Measurements from ENCODE around the gene HS1BP3. TPM values are rescaled to one million over a fixed set of nuclear protein-coding genes. Genes with fewer than 3 reads are reported as not detected.

HS1BP3 gene
- total RNA-seq, 1 experiment from 2014 or later, result 12.1 TPM

DNA sequence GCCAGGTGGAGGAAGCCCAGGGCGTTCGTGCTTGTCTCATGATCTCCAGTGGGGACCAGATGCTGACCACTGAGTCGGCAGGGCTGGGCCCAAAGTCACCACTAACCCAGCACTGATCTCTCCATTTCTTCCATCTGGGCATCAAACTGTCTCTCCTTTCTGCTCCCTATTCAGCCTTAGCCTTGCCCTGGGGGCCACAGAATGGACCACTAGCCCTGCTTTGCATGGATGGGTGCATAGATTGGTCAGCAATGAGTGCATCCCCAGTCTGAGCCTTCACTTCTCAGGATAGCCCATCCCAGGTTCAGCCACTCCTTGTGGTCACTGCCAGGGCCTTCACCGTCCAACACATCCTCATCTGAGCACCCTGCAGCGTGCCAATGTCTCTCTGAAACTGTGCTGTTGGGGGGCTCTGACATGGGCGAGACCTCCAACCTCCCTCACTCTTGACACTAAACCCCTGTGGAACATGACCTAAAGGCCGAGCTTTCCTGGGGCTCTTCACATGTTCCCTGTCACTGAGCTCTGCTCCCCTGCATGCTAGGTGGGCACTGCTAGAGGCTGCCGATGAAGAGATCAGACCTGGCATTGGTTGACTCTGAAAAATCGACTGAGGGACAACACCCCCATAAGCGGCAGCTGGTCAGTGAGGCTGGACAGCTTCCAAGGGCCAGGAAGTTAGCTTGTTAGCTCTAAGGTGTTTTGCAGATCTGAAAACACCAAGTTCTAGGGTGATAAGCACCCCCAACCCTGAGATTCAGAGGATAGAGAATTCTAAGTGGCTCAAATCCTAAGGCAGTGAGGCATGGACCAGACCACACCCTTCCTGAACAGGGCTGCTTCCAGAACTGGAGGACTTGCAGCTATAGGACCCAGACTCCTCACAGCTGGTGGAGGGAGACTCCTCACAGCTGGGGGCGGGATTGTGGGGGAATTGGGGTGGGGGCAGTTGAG lies 61.7 kb downstream of the HS1BP3 start:
- no peak for DNase-seq (ENCODE audit: low read depth)

DNA sequence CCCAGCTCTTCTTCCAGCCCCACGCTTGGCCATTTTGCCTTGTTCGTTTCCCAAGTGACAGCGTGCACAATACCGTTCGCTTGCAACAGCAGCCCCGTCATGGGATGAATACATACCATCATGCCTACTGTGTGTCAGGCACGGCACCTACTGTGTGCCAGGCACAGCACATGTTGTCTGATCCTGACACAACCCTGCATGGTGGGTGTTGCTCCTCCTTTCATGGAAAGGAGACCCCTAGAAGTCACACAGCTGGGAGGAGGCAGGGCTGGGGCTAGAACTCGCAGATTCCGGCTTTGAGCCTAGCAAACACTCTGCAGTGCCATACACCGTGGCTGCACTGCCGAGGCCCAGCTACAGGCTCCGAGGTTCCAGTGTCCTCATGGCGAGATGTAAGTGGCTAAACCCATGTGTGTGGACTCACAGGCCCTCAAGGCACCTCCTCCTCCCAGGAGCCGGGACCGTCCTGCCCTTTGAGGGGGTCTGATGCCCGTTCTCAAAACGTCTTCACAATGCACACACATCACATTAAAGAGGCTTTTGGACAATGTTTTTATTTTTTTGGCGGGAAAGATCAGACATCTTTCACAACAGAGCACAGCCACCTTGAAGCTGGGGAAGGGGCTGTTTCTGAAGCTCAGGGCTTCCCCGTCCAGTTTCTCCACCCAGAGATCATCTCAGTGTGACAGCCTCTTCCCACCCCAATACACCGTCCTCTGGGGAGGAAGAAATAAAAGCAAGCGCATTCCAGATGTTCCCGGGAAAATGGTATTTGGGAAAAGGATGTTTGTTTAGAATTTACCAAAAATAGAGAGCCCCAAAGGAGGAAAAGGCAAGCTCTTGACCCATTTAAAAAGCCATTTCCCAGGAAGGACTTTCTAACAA lies 64.9 kb downstream of the HS1BP3 start:
- no peak for DNase-seq (ENCODE audit: low read depth)

DNA sequence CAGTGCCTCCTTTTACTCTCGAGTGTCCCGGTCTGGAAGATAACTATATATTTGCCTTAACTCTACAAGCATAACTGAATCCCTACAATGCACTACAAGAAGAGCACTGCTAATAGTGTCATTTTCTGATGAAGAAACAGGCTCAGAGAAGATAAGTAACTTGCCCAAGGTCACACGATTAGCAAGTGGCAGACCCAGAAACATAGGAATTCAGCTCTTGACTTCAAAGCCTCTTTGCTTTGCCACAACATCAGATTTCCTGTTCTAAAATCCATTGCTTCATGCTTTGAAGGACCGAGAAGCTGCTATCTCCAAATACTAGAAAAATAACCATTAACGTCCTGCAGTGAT lies 65.6 kb downstream of the HS1BP3 start:
- DNase-seq (ENCODE audit: low read depth), result no peak

- DNase-seq (ENCODE audit: low read depth), result peak; percentile 99
Measured at GRCh38 chr2:20584399-20585358, 66.2 kb downstream of the HS1BP3 start.

DNA sequence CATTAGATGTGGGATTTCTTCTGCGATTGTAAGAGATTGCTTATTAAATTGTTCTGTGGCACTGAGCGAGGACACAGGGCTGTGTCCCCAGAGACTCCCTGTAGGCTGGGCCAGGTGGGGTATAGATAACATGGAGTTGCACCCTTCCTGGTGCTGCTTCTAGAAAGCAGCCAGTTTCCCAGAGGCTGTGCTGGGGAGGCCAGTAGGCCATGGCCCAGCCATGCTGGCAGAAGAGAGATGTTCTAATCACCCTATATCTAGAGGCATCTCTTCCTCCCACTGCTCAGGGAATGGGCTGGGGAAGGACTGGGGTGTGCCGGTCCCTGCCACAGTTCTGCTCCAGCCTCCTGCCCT lies 66.9 kb downstream of the HS1BP3 start:
- no peak for DNase-seq (ENCODE audit: low read depth)

DNA sequence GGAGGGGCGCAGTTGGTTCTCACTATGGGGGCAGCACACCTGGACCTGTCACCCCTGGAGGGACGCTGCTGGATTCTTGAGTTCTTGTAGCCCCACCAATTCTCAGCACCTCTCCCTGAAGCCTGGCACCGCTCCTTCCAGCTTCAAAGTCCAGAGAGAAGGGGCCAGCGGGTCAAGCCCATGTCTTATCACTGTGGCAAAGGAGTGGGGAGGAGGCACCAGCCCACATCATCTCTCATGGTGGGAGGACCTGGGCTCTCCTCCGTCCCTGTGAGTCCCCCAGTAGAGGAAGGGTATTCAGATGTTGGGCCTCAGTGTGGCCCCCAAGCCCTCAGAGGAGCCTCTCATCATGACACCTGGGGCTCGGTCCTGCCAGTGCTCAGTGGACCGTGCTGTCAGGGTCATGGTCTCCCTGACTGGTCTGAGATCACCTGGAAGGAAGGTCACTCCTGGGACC lies 67.4 kb downstream of the HS1BP3 start:
- DNase-seq (ENCODE audit: low read depth), result no peak

DNA sequence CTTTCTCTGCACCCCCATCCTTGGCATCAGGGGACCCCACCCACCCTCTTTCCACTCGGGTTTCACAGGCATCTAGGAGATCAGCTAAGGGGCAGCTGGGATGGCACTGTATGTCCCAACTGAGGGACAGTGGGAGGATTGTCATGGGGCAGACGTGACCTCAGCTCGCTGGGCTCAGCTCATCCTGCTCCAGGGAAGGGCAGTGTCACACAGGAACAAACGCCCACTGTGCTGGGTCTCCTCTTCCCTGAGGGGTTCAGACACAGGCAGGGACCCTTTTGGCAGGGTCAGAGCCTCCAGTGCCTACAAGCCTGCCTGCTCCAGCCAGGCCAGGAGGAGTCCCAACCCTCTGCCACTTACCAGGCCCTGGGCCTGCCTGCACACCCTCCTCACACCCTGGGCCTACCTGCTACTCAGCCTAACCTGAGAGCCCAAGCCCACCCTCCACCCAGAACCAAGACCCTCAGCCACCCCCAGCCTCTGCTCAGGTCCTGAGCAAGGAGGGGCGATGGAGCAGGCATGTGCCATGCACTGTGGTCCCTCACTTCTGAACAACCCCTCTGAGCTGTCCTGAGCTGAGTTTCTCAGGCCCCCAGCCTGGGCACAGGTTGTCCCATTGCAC lies 68.2 kb downstream of the HS1BP3 start:
- DNase-seq (ENCODE audit: low read depth), result no peak

GRCh38 chr2:20580690-20581437 lies 70.0 kb downstream of the HS1BP3 start:
- DNase-seq (ENCODE audit: low read depth), result peak; percentile 66

- DNase-seq (ENCODE audit: low read depth), result peak; percentile 66
Measured at GRCh38 chr2:20579866-20580265, 71.0 kb downstream of the HS1BP3 start.

GRCh38 chr2:20578895-20579825 lies 71.7 kb downstream of the HS1BP3 start:
- peak; percentile 99 for DNase-seq (ENCODE audit: low read depth)

GRCh38 chr2:20578266-20578894 lies 72.5 kb downstream of the HS1BP3 start:
- no peak for DNase-seq (ENCODE audit: low read depth)

- DNase-seq (ENCODE audit: low read depth), result peak; percentile 99
Measured at GRCh38 chr2:20577495-20578235, 73.2 kb downstream of the HS1BP3 start.

DNA sequence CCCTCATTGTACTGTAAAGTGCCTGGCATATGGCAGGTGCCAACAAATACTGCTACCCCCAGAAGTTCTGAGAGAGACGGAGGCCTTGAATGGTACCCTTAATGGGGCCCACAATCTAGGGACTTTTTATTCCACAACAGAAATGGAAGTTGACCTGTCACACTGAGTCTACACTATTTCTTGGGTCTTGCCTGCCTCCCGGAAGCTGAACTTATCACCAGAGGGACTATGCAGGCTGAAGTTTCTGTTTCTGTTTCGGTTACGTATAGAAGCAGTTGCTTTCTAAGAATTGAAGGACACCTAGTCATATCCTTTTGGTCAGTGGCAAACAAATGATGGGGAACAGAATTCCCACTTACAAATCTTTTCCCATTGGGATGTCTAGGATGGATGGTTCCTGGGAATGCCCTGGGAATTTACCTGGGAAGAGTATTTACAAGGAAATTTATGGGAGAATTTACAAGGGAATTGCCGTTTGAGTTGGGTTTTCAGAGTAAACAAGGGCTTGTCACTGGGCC lies 74.2 kb downstream of the HS1BP3 start:
- DNase-seq (ENCODE audit: low read depth), result peak; percentile 57

DNA sequence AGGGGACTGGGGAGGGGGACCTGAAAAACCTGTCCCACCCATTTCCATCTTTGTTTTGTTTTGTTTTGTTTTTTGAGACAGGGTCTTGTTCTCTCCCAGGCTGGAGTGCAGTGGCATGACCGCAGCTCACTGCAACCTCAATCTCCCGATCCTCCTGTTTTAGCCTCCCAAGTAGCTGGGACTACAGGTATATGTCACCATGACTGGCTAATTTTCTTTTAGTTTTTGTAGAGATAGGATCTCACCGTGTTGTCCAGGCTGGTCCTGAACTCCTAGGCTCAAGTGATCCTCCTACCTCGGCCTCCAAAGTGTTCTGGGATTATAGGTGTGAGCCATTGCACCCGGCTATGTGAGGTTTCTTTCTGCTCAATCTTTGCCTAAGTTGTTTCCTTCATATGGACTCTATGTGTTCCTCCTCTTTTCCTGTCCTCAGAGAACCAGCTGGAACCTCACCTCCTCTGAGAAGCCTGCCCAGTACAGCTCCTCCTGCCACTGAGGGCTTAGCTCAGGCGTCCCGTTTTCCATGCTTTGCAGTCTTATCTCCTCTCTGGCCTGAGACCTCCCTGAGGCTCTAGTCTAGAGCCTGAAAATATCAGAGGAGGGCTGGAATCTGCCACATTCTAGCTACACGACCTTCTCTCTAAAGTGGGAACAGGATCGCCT lies 74.8 kb downstream of the HS1BP3 start:
- no peak for DNase-seq (ENCODE audit: low read depth)

DNA sequence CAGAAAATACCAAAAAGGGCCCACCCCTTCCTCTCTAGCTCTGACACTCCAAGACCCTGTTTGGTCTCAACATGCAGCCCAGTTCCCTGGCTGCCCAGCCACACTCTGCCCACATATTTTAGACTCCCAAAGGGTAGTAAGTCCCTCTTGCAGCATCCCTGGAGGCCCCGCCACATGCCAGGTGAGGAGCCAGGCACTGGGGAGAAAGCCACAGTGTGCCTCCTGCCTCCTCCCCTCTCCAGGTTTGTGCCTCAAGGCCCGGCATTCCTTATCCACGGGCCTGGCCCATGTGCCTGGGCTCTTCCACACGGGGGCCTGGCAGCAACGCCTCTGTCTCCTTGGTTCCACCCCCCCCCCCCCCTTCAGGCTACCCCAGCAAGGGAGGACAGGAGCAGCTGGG lies 75.5 kb downstream of the HS1BP3 start:
- DNase-seq (ENCODE audit: low read depth), result no peak

DNA sequence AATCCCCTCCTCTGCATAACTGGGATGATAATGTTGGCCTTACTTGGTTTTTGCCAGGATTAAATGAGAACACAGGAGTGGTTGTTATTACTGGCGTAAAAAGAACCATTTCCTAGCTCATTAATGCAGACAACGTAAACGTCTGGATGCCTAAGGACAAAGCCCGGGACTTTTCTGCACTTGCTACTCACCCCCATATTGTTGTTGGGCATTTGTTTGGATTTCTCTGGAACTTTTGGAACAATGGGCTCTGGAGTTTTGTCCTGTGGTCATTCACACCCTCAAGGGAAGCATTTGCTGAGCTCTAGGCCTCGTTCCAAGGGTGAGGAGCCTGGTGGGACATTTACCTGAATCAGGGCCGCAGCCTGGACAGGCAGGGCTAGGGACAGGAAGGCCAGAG lies 76.0 kb downstream of the HS1BP3 start:
- DNase-seq (ENCODE audit: low read depth), result no peak

DNA sequence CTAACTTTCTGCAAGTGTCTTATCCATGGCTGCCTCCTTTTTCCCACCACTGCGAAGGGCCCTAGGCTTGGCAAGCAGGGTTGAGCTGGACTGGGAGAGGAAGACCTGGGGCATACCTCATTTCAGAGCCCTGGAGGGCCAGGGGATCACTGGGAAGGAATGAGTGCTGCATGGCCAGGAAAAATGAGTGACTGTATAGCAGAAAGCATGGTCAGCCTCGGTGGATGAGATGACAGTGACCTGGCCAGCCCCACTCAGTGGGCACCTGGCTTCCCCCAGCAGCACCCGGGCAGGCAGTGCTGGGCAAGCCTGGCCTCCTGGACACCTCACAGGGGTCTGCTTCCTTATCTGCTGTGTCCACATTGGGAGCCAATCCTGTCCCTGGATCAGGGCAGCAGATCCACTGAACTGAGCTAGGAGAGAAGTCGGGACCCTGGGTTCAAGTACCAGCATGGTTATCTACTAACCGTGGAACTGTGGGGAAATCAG lies 76.4 kb downstream of the HS1BP3 start:
- DNase-seq (ENCODE audit: low read depth), result no peak

All from M059J (cell line).